AG09309 (cell line): ENCODE data around the gene MPRIP.

Experiments used
- DNase-seq: peaks from one replicate; pipeline ENCODE4 v3.0.0-alpha.2; 2010; ENCODE audit warnings: low read depth
- H3K4me3 ChIP-seq: 2 replicates; pipeline ENCODE4 v1.5.1; 2011; ENCODE audit warnings: mild to moderate bottlenecking, low read depth, low read length, moderate library complexity; ENCODE audit not compliant: control insufficient read depth
- CTCF ChIP-seq: IDR thresholded peaks from 2 replicates; pipeline ENCODE4 v1.5.1; 2011; ENCODE audit warnings: mild to moderate bottlenecking, low read depth, low read length, inconsistent platforms; ENCODE audit not compliant: insufficient read depth, control insufficient read depth; ENCODE audit errors: missing control alignments

The MPRIP gene

GRCh38 chr17:17213775-17214174, 171.5 kb downstream of the MPRIP start:
- TF ChIP-seq CTCF, result no peak
- DNase-seq, result no peak
- H3K4me3 ChIP-seq, result no peak overlapping the region

- no peak overlapping the region for H3K4me3 ChIP-seq
- TF ChIP-seq CTCF, result no peak
- DNase-seq, result no peak
These were observed 172.6 kb downstream of the MPRIP start for GRCh38 chr17:17214646-17215436.

- TF ChIP-seq CTCF, result no peak
- no peak for DNase-seq
- H3K4me3 ChIP-seq, result no peak overlapping the region
These were observed 173.3 kb downstream of the MPRIP start for GRCh38 chr17:17215575-17215974.

- H3K4me3 ChIP-seq, result no peak overlapping the region
- no peak for TF ChIP-seq CTCF
- DNase-seq, result no peak
These were observed 174.0 kb downstream of the MPRIP start for GRCh38 chr17:17216236-17216635.

- DNase-seq, result no peak
- no peak overlapping the region for H3K4me3 ChIP-seq
- no peak for TF ChIP-seq CTCF
These were observed 174.5 kb downstream of the MPRIP start for GRCh38 chr17:17216776-17217175.

GRCh38 chr17:17217995-17218394, 175.7 kb downstream of the MPRIP start:
- H3K4me3 ChIP-seq, result no peak overlapping the region
- no peak for DNase-seq
- TF ChIP-seq CTCF, result no peak
